ENCODE measurements around the gene RFXAP.

GRCh38 chr13:36847606-36848005 lies 28.6 kb downstream of the RFXAP start:
- no peak for TF ChIP-seq CTCF (conservative IDR thresholded peaks at IDR 0.05 in 1 of 2, IDR thresholded peaks at IDR 0.05 in 1 of 2; ENCODE audit: low read depth in 1 of 2, low read length in 2 of 2)
- TF ChIP-seq EZH2 (IDR thresholded peaks at IDR 0.05; ENCODE audit: low read length, missing control alignments), result no peak
